Ishikawa (cell line): ENCODE measurements around the gene C10orf53.

Source experiments
- CEBPB ChIP-seq: IDR thresholded peaks from 2 replicates; pipeline ENCODE4 v1.6.1; 2012
- CREB1 ChIP-seq: IDR thresholded peaks from 2 replicates; pipeline ENCODE4 v1.6.1; 2012; ENCODE audit warnings: low read depth
- EGR1 ChIP-seq: IDR thresholded peaks from 2 replicates; pipeline ENCODE4 v1.6.1; 2012
- EP300 ChIP-seq: IDR thresholded peaks from 2 replicates; pipeline ENCODE4 v1.6.1; 2012; ENCODE audit warnings: borderline replicate concordance
- FOXM1 ChIP-seq: IDR thresholded peaks from 2 replicates; pipeline ENCODE4 v1.6.1; 2012; ENCODE audit warnings: low read depth, borderline replicate concordance
- MAX ChIP-seq: IDR thresholded peaks from 2 replicates; pipeline ENCODE4 v1.6.1; 2012
- NFIC ChIP-seq: IDR thresholded peaks from 2 replicates; pipeline ENCODE4 v1.6.1; 2012
- RAD21 ChIP-seq: IDR thresholded peaks from 2 replicates; pipeline ENCODE4 v1.6.1; 2012; ENCODE audit warnings: low read depth
- REST ChIP-seq: IDR thresholded peaks from 2 replicates; pipeline ENCODE4 v1.6.1; 2012; ENCODE audit warnings: low read depth, mild to moderate bottlenecking
- TAF1 ChIP-seq: IDR thresholded peaks from 2 replicates; pipeline ENCODE4 v1.6.1; 2012; ENCODE audit warnings: low read depth, mild to moderate bottlenecking
- TCF12 ChIP-seq: IDR thresholded peaks from 2 replicates; pipeline ENCODE4 v1.6.1; 2012; ENCODE audit warnings: low read depth
- TEAD4 ChIP-seq: IDR thresholded peaks from 2 replicates; pipeline ENCODE4 v1.6.1; 2012
- USF1 ChIP-seq: IDR thresholded peaks from 2 replicates; pipeline ENCODE4 v1.6.1; 2012
- YY1 ChIP-seq: IDR thresholded peaks from 2 replicates; pipeline ENCODE4 v1.6.1; 2012; ENCODE audit warnings: low read depth
- ZBTB7A ChIP-seq: IDR thresholded peaks from 2 replicates; pipeline ENCODE4 v1.6.1; 2012; ENCODE audit warnings: low read depth

C10orf53 gene

GRCh38 chr10:49733866-49734265, 54.4 kb downstream of the C10orf53 start:
- TF ChIP-seq TCF12 (no peak), ZBTB7A (no peak), CREB1 (no peak), EP300 (no peak), USF1 (no peak), NFIC (no peak)

GRCh38 chr10:49734676-49735075, 55.2 kb downstream of the C10orf53 start:
- no peak for TF ChIP-seq YY1
- no peak for TF ChIP-seq REST
- TF ChIP-seq NFIC = no peak
- no peak for TF ChIP-seq CREB1
- TF ChIP-seq EGR1 = no peak

- TF ChIP-seq NFIC (no peak), CEBPB (no peak), CREB1 (no peak)
These were observed 55.7 kb downstream of the C10orf53 start for GRCh38 chr10:49735161-49735560.

GRCh38 chr10:49735848-49736563, 56.6 kb downstream of the C10orf53 start:
- TF ChIP-seq REST (no peak), TAF1 (no peak), YY1 (no peak), CEBPB (no peak), ZBTB7A (no peak), FOXM1 (no peak), RAD21 (no peak), USF1 (no peak), EGR1 (no peak), CREB1 (no peak), TCF12 (no peak)

GRCh38 chr10:49736564-49737113, 57.2 kb downstream of the C10orf53 start:
- TF ChIP-seq RAD21 = no peak
- TF ChIP-seq MAX = no peak
- TF ChIP-seq ZBTB7A = no peak
- TF ChIP-seq USF1 = no peak
- TF ChIP-seq CEBPB = no peak
- TF ChIP-seq FOXM1 = no peak
- no peak for TF ChIP-seq EP300
- no peak for TF ChIP-seq TCF12
- no peak for TF ChIP-seq REST
- no peak for TF ChIP-seq YY1
- TF ChIP-seq EGR1 = no peak
- no peak for TF ChIP-seq TEAD4
- no peak for TF ChIP-seq TAF1
- no peak for TF ChIP-seq NFIC
- TF ChIP-seq CREB1 = no peak
